ENCODE data around the gene HMCN2. TPM values are rescaled to one million over a fixed set of nuclear protein-coding genes. Genes with fewer than 3 reads are reported as not detected.

Gene HMCN2
- total and polyA plus RNA-seq, 2 of the 4 experiments (the other 2 are of a cell fraction) = 0.02 TPM; not detected in 1

GRCh38 chr9:130408669-130409068 lies 143.1 kb downstream of the HMCN2 start:
- POLR2A ChIA-PET (ENCODE audit: unreplicated experiment) = no interaction called here
- no TSS peak for BruUV-seq (replicated peaks)
- no peak overlapping the region for H3K27ac ChIP-seq (ENCODE audit: insufficient read depth, low read length)

More at GRCh38 chr9:130408669-130409068, 143.1 kb downstream of the HMCN2 start:
- H2BK120ac ChIP-seq (ENCODE audit: low read depth, low read length) = no peak overlapping the region
- dilution Hi-C loops (cut with HindIII; ENCODE audit: low sequenced_read_pairs, unreplicated experiment) (no loop called here), intact Hi-C loops (cut with micrococcal nuclease) (no loop called here), in situ Hi-C loops (cut with MboI; ENCODE audit: low sequenced_read_pairs) (no loop called here)
- no peak overlapping the region for H3K18ac ChIP-seq (ENCODE audit: low read depth, low read length)
- no peak overlapping the region for H3K4me3 ChIP-seq (ENCODE audit: insufficient read depth, low read depth, low read length)
- H2AK9ac ChIP-seq (replicated peaks; ENCODE audit: low read depth, low read length, poor library complexity) = no peak overlapping the region
- H3K36me3 ChIP-seq (ENCODE audit: control insufficient read depth, insufficient read depth, low read length) = no peaks in the 10 kb centered on the region
- H3K9me1 ChIP-seq (ENCODE audit: insufficient read depth, low read length) = no peaks in the 10 kb centered on the region
- TF ChIP-seq FOS (IDR thresholded peaks at IDR 0.05; ENCODE audit: low read depth, low read length) (no peak), CHD1 (IDR thresholded peaks at IDR 0.05; ENCODE audit: low read depth, low read length) (no peak), RAD21 (IDR thresholded peaks at IDR 0.05; ENCODE audit: low read length) (no peak), RCOR1 (IDR thresholded peaks at IDR 0.05; ENCODE audit: insufficient replicate concordance, low read length) (no peak), BHLHE40 (IDR thresholded peaks at IDR 0.05; ENCODE audit: low read depth, low read length) (no peak), RFX5 (IDR thresholded peaks at IDR 0.05; ENCODE audit: low read depth, low read length) (no peak), NFE2L2 (IDR thresholded peaks at IDR 0.05; ENCODE audit: low read depth, low read length) (no peak), ELK1 (IDR thresholded peaks at IDR 0.05; ENCODE audit: borderline replicate concordance, low read depth, low read length) (no peak), USF2 (IDR thresholded peaks at IDR 0.05; ENCODE audit: low read depth, low read length) (no peak), CEBPB (IDR thresholded peaks at IDR 0.05; ENCODE audit: low read depth, low read length) (no peak), POLR2A (IDR thresholded peaks at IDR 0.05; ENCODE audit: low read depth, low read length) (no peak), MAFK (IDR thresholded peaks at IDR 0.05; ENCODE audit: low read depth, low read length) (no peak), MXI1 (IDR thresholded peaks at IDR 0.05; ENCODE audit: borderline replicate concordance, low read depth, low read length) (no peak), SMC3 (IDR thresholded peaks at IDR 0.05; ENCODE audit: low read depth, low read length) (no peak), CTCF (conservative IDR thresholded peaks at IDR 0.05; ENCODE audit: low read depth, low read length) (no peak), MAZ (IDR thresholded peaks at IDR 0.05; ENCODE audit: borderline replicate concordance, low read depth, low read length) (no peak)
- no peak overlapping the region for H4K8ac ChIP-seq (ENCODE audit: low read depth in 2 of 2, low read length in 2 of 2)
- H4K91ac ChIP-seq (ENCODE audit: insufficient read depth, low read depth, low read length) = no peak overlapping the region
- CTCF ChIA-PET = no interaction called here
- ATAC-seq (ENCODE audit: low read depth) = no peak
- H2BK20ac ChIP-seq (ENCODE audit: low read depth, low read length) = no peak overlapping the region
- H3K56ac ChIP-seq (ENCODE audit: extremely low read depth, insufficient read depth, low read length) = no peak overlapping the region
- peaks cover 13% of the 10 kb centered on the region for H3K27me3 ChIP-seq (ENCODE audit: control insufficient read depth, insufficient read depth, low read length)
- H4K5ac ChIP-seq (ENCODE audit: low read depth, low read length) = no peak overlapping the region
- DNase-seq = no peak
- no peak overlapping the region for H2BK15ac ChIP-seq (ENCODE audit: low read depth, low read length)
- no peak overlapping the region for H3K23ac ChIP-seq (ENCODE audit: low read depth, low read length)
- no peaks in the 10 kb centered on the region for H3K79me1 ChIP-seq (ENCODE audit: low read depth in 1 of 2, low read length in 2 of 2)
- no peak overlapping the region for H3K14ac ChIP-seq (replicated peaks; ENCODE audit: low read depth, low read length)
- no peak overlapping the region for H2BK5ac ChIP-seq (ENCODE audit: low read depth, low read length, poor library complexity, severe bottlenecking)
- H3K4me2 ChIP-seq (ENCODE audit: low read depth, low read length) = no peak overlapping the region
- WGBS, 2 experiments (ENCODE audit: extremely low coverage in 2 of 2, insufficient read length in 1 of 2) = 72% methylated on average over 8 of the region's 9 CpGs; no CpG with 5 or more reads in 1 of the 2 experiments
- peaks cover 7% of the 10 kb centered on the region for H3K9me3 ChIP-seq (ENCODE audit: control insufficient read depth, insufficient read depth, low read length)
- no peaks in the 10 kb centered on the region for H4K20me1 ChIP-seq (ENCODE audit: insufficient read depth, low read length)
- peaks cover 7% of the 10 kb centered on the region; the same call in 1 of the 2 replicates for H3K4me1 ChIP-seq (ENCODE audit: control insufficient read depth, insufficient read depth, low read length)
- no peak overlapping the region for H3K9ac ChIP-seq (ENCODE audit: low read depth, low read length)
- H2AK5ac ChIP-seq (ENCODE audit: low read depth, low read length) = no peak overlapping the region
- no peak overlapping the region for H3K4ac ChIP-seq (ENCODE audit: low read depth, low read length)
- H2AFZ ChIP-seq (replicated peaks; ENCODE audit: low read length, poor library complexity) = no peak overlapping the region
